ENCODE results near the gene PAX2.

DNA sequence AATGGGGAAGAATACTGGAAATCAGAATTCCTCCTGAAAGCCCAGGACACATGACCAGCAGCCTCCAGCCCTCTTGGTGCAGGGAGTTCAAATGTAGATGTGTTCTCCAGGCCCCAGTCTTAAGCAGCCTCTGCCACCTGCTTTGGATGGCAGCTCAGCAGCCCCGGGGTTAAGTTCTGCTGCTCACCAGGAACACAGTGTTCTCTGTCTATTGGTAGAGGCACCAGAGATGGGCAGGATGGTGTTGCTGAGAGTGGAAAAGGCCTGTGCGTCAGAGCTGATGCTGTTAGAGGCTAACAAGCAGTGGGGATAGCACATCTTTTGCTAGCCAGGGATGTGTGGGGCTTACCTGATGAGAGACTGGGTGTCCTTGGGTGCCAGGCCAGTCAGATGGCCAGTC lies 56.8 kb downstream of the PAX2 start:
- TF ChIP-seq, protein P1, sequence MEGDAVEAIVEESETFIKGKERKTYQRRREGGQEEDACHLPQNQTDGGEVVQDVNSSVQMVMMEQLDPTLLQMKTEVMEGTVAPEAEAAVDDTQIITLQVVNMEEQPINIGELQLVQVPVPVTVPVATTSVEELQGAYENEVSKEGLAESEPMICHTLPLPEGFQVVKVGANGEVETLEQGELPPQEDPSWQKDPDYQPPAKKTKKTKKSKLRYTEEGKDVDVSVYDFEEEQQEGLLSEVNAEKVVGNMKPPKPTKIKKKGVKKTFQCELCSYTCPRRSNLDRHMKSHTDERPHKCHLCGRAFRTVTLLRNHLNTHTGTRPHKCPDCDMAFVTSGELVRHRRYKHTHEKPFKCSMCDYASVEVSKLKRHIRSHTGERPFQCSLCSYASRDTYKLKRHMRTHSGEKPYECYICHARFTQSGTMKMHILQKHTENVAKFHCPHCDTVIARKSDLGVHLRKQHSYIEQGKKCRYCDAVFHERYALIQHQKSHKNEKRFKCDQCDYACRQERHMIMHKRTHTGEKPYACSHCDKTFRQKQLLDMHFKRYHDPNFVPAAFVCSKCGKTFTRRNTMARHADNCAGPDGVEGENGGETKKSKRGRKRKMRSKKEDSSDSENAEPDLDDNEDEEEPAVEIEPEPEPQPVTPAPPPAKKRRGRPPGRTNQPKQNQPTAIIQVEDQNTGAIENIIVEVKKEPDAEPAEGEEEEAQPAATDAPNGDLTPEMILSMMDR (IDR thresholded peaks at IDR 0.05), result no peak
- TF ChIP-seq EP300 (IDR thresholded peaks at IDR 0.05), result no peak
